Heart left ventricle (tissue), 16 donors: ENCODE data around the gene FRAT2. TPM values are rescaled to one million over a fixed set of nuclear protein-coding genes. Genes with fewer than 3 reads are reported as not detected.

Experiments
- ATAC-seq, 4 donors: fragments of 200-7000 bp; cut with Tn5 transposase; one replicate each; pipeline ENCODE4 v1.9.1; 2020 to 2022; ENCODE audit warnings: moderate library complexity in 4 of 4, mild to moderate bottlenecking in 3 of 4, moderate number of reproducible peaks in 1 of 4
- DNase-seq, 5 donors: peaks; one replicate each; pipeline ENCODE4 v3.0.0-alpha.2; 2020
- H3K27ac ChIP-seq, 12 donors: fragments of 200-600 bp; sonication (generic) in 4 of 12; one replicate each; pipeline versions ENCODE4 v1.5.0 to v1.8.0; 2016 to 2022; ENCODE audit warnings: mild to moderate bottlenecking in 2 of 12
- H3K27me3 ChIP-seq, 9 donors: fragments of 200-600 bp; sonication (generic) in 2 of 9; one replicate each; pipeline versions ENCODE4 v1.5.1 to v1.8.0; 2016 to 2022; ENCODE audit warnings: mild to moderate bottlenecking in 3 of 9
- H3K36me3 ChIP-seq, 9 donors: fragments of 200-600 bp; sonication (generic) in 2 of 9; one replicate each; pipeline versions ENCODE4 v1.5.0 to v1.8.0; 2018 to 2022; ENCODE audit warnings: mild to moderate bottlenecking in 2 of 9
- H3K4me1 ChIP-seq, 12 donors: fragments of 200-600 bp; sonication (generic) in 4 of 12; one replicate each; pipeline versions ENCODE4 v1.5.0 to v1.8.0; 2016 to 2022; ENCODE audit warnings: mild to moderate bottlenecking in 3 of 12
- H3K4me3 ChIP-seq, 12 donors: fragments of 200-600 bp; sonication (generic) in 4 of 12; one replicate each; pipeline versions ENCODE4 v1.5.0 to v1.8.0; 2017 to 2022; ENCODE audit warnings: mild to moderate bottlenecking in 9 of 12, moderate library complexity in 4 of 12
- H3K9me3 ChIP-seq, 12 donors: fragments of 200-600 bp; sonication (generic) in 4 of 12; one replicate each; pipeline versions ENCODE4 v1.5.0 to v1.8.0; 2016 to 2022; ENCODE audit warnings: mild to moderate bottlenecking in 1 of 12
- POLR2A ChIP-seq, 2 donors: fragments of 450-650 bp; IDR thresholded peaks; one replicate each; pipeline ENCODE4 v1.6.1; 2017; ENCODE audit warnings: antibody characterized with exemption in 2 of 2, mild to moderate bottlenecking in 2 of 2, moderate library complexity in 2 of 2
- WGBS, 4 donors: extraction: QIAGEN DNeasy Blood & Tissue Kit in 2 of 4; methylation state at CpG; one replicate each; pipeline versions ENCODE4 v1.1.5 to v1.1.7; 2013 to 2018; 5-methylcytosine and 5-hydroxymethylcytosine counted together
- intact Hi-C, 10 donors: fragments of 100-400 bp; cut with DNase I; formaldehyde crosslinking; loops; one replicate each; pipeline versions ENCODE4 v1.11.1 to v1.14.2; 2022
- polyA plus RNA-seq, 2 donors: library from polyadenylated mRNA; stranded (reverse); fragments of 200-250 nt; gene quantifications; one replicate each; pipeline ENCODE4 v1.2.3, GENCODE V29; 2013
- total RNA-seq, 9 donors: library from RNA; depleted of rRNA in 2 of 9; stranded (reverse); fragments of >200 nt in 2 of 9; fragmentation: NEBNext Ultra II Directional in 3 of 9; extraction: Animal tissue kit (Norgen Biotek cat#: 25700) in 3 of 9; gene quantifications; one replicate each; pipeline versions ENCODE4 v1.1.0 to v1.2.4, GENCODE V29; 2016 to 2023
- TF ChIP-seq, protein P1 (sequence below), 12 donors: fragments of 200-600 bp; sonication (generic) in 4 of 12; IDR thresholded peaks; one replicate each; pipeline versions ENCODE4 v1.5.0 to v1.8.0; 2018 to 2022; ENCODE audit warnings: antibody characterized with exemption in 12 of 12, mild to moderate bottlenecking in 5 of 12
- donor health status: ischemic (EF 13 %, LVEDD 7.1; RV severe dilation, severe dysfunction).
- donor health status: healthy with polysubstance abuse.
- donor health status: DM: no; HTN: yes; CAD: no.
- donor health status: DM: no; HTN: no; CAD: no.
- donor health status: ischemic (EF 25% LVEDD 6.9; RV normal size, moderate dysfunction).
- donor health status: ischemic (EF 25% LVEDD 5.7; RV mildly dilated, moderate dysfunction).
- donor health status: healthy.
- donor health status: DM: yes; HTN: yes; CAD: no.
- donor health status: ischemic (EF 35%, LVEDD 5.7; RV mildly dilated, moderate dysfunction).
- donor health status: nonischemic (EF 11% LVEDD 7.7; RV severe dilation, severe dysfunction).
- donor health status: DM: yes; HTN: yes; CAD: no.
- donor health status: PGD.
- donor health status: ischemic (EF 29% LVEDD 5.4; RV normal size, mild dysfunction).
- donor health status: nonischemic (EF 23%, LVEDD 6.1; RV moderate dilation, normal function).

Gene FRAT2
- total and polyA plus RNA-seq, 11 donors: 3.4 to 12.4 (median 7.3) TPM

DNA sequence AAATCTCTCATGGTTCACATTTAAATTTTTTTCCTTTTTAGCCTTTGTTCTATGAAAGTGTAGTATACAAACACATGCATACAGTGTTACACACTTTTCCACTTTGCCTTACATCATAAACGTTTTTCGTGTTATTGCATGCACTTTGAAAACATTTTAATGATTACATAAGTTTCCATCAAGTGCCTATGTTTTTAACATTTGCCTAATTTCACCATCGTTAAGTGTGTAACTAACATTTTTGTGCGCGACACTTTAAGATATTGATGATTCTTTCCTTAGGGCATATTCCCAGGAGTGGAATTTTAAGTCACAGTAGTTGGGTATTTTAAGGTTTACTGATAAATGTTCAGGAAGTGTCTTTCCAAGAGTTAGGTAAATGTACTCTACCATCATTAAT lies 1.5 kb upstream of the FRAT2 start:
- Histone ChIP-seq H3K9me3 (no peaks in the 10 kb centered on the region), H3K4me1 (peaks cover 2 to 55% (median 32%) of the 10 kb centered on the region in 12 donors), H3K27me3 (no peaks in the 10 kb centered on the region), H3K4me3 (no peak overlapping the region), H3K36me3 (peaks cover 0 to 2% (median 0%) of the 10 kb centered on the region in 9 donors), H3K27ac (no peak overlapping the region)
- intact Hi-C loops: loop anchor here in 2 of 10 donors (5.0 kb wide), 2 partner anchors 54 to 66 kb away; partner anchors contain the start of gene RRP12 (in 1 of the 2)
- TF ChIP-seq, protein P1, sequence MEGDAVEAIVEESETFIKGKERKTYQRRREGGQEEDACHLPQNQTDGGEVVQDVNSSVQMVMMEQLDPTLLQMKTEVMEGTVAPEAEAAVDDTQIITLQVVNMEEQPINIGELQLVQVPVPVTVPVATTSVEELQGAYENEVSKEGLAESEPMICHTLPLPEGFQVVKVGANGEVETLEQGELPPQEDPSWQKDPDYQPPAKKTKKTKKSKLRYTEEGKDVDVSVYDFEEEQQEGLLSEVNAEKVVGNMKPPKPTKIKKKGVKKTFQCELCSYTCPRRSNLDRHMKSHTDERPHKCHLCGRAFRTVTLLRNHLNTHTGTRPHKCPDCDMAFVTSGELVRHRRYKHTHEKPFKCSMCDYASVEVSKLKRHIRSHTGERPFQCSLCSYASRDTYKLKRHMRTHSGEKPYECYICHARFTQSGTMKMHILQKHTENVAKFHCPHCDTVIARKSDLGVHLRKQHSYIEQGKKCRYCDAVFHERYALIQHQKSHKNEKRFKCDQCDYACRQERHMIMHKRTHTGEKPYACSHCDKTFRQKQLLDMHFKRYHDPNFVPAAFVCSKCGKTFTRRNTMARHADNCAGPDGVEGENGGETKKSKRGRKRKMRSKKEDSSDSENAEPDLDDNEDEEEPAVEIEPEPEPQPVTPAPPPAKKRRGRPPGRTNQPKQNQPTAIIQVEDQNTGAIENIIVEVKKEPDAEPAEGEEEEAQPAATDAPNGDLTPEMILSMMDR (IDR thresholded peaks at IDR 0.05): no peak
- TF ChIP-seq POLR2A (IDR thresholded peaks at IDR 0.05): no peak
- ATAC-seq: no peak
- no peak for DNase-seq
- WGBS, 4 donors: 74 to 82% (median 75%) methylated on average over 5 of the region's 5 CpGs

DNA sequence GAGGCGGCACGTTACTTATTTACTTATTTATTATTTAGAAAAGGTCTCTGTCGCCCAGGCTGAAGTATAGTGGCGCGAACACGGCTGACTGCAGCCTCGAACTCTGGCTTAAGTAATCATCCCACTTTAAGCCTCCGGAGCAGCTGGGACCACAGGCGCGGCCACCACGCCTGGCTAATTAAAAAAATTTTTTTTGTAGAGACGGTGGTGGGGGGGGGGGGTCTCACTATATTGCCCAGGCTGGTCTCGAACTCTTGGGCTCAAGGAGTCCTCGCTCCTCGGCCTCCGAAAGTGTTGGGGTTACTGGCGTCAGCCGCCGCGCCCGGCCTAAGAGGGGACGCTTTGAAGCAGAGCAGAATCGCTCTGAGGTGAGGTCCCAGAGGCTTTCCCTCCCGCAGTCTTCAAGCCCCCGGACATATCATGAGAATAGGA lies 675 bp upstream of the FRAT2 start:
- H3K9me3 ChIP-seq: no peaks in the 10 kb centered on the region
- WGBS, 4 donors: 2 to 7% (median 6%) methylated on average over 16 to 25 of the region's 25 CpGs
- TF ChIP-seq POLR2A (IDR thresholded peaks at IDR 0.05): no peak
- TF ChIP-seq, protein P1 (IDR thresholded peaks at IDR 0.05): no peak
- peaks cover 2 to 63% (median 35%) of the 10 kb centered on the region in 12 donors for H3K4me1 ChIP-seq
- H3K27ac ChIP-seq: peak overlapping the region in 11 of 12 donors; percentile 88 to 99 (median 95)
- no peaks in the 10 kb centered on the region for H3K27me3 ChIP-seq
- intact Hi-C loops: loop anchor here in 3 of 10 donors (2.0 to 5.0 kb wide), 3 partner anchors 53 to 67 kb away; partner anchors contain the start of gene RRP12 (in 1 of the 3)
- ATAC-seq (no peak), DNase-seq (peak in 1 of 5 donors; percentile 40)
- H3K4me3 ChIP-seq: peak overlapping the region; percentile 67 to 100 (median 90)
- H3K36me3 ChIP-seq: peaks cover 0 to 6% (median 0%) of the 10 kb centered on the region in 9 donors

DNA sequence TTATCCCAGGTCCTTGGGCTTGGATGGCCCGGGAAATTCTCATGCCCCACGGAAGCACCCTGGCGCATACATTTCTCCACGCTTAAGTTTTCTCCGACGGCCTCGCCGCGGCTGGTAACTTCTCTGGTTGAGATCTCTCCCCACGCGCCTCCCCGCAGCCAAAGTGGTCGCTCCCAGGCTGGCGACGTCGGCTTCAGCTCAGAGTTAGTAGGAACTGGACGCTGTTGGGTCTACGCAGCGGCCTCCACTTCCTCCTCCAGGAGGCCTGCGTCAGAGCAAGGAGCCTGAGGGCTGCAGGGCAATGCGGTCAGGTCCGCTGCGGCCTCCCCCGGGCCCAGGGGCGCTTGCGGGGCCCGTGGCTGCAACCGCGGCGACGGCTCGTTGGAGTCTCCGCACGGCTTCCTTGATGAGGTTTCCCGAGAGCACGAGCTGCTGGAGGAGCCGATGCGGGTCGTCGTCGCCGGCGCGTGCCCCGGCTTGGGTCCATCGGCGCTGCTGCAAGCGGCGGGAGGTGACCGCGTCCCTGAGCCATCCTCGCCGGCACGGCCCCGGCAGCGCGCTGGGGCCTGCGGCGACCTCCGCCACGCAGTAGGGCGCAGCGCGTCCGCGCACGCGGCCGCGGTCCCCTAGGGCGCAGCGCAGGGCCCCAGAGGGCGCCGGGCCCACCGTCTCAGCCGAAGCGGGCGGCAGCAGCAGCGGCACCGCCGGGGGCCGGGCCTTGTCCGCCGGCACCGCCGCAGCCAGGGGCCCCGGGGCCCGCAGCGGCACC lies 744 bp downstream of the FRAT2 start:
- peak in 3 of 4 donors; percentile 19 to 36 (median 23) for ATAC-seq
- Histone ChIP-seq H3K27ac (peak overlapping the region; percentile 88 to 99 (median 95)), H3K27me3 (no peaks in the 10 kb centered on the region), H3K9me3 (no peaks in the 10 kb centered on the region), H3K4me1 (peaks cover 2 to 76% (median 38%) of the 10 kb centered on the region in 12 donors), H3K4me3 (peak overlapping the region; percentile 67 to 100 (median 90)), H3K36me3 (peaks cover 0 to 13% (median 7%) of the 10 kb centered on the region in 9 donors)
- 0 to 1% (median 0%) methylated on average over 15 to 89 of the region's 89 CpGs for WGBS, 4 donors
- intact Hi-C loops: loop anchor here (1.0 to 5.0 kb wide), 8 partner anchors 13 to 56 kb away; partner anchors contain the start of genes ARHGAP19 (in 5 of the 10) and FRAT1 (in 4 of the 10)
- TF ChIP-seq POLR2A (IDR thresholded peaks at IDR 0.05): no peak
- TF ChIP-seq, protein P1 (IDR thresholded peaks at IDR 0.05): no peak
- peak; percentile 41 to 81 (median 64) for DNase-seq

DNA sequence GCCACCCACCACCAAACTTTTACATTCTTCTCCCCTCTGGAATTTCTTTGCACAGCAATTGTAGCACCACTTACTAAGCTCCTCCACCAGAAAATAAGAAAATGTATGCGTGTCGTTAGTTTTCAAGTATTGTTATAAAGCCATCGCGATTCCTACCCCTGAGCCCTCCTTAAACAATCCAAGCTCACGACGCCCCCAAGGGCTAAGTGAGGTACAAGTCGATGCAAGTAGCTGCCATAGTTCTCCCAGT lies 1.3 kb downstream of the FRAT2 start:
- TF ChIP-seq, protein P1 (IDR thresholded peaks at IDR 0.05): no peak
- no peak for TF ChIP-seq POLR2A (IDR thresholded peaks at IDR 0.05)
- H3K27ac ChIP-seq: peak overlapping the region; percentile 85 to 97 (median 94)
- 0 to 3% (median 1%) methylated on average over 7 of the region's 7 CpGs for WGBS, 4 donors
- intact Hi-C loops: loop anchor here in 9 of 10 donors (1.0 to 5.0 kb wide), 6 partner anchors 14 to 56 kb away; partner anchors contain the start of genes ARHGAP19 (in 4 of the 9) and FRAT1 (in 4 of the 9)
- peaks cover 2 to 80% (median 38%) of the 10 kb centered on the region in 12 donors for H3K4me1 ChIP-seq
- no peaks in the 10 kb centered on the region for H3K9me3 ChIP-seq
- H3K36me3 ChIP-seq: peaks cover 0 to 18% (median 12%) of the 10 kb centered on the region in 9 donors
- peak in 1 of 4 donors; percentile 0 for ATAC-seq
- peak overlapping the region; percentile 67 to 100 (median 90) for H3K4me3 ChIP-seq
- no peak for DNase-seq
- no peaks in the 10 kb centered on the region for H3K27me3 ChIP-seq
